ENCODE data around the gene C9orf43.
"Not testable (repeated sequence)": the region's sequence is repeated elsewhere in the genome, so short reads cannot be mapped to it uniquely, and the experiment has no call there.

C9orf43 gene

GRCh38 chr9:113381909-113382411, 28.6 kb upstream of the C9orf43 start:
- DNase-seq: no peak

- DNase-seq: no peak
Measured at GRCh38 chr9:113386571-113387393, 23.8 kb upstream of the C9orf43 start.

- DNase-seq: no peak
Measured at GRCh38 chr9:113387560-113388230, 22.9 kb upstream of the C9orf43 start.

DNA sequence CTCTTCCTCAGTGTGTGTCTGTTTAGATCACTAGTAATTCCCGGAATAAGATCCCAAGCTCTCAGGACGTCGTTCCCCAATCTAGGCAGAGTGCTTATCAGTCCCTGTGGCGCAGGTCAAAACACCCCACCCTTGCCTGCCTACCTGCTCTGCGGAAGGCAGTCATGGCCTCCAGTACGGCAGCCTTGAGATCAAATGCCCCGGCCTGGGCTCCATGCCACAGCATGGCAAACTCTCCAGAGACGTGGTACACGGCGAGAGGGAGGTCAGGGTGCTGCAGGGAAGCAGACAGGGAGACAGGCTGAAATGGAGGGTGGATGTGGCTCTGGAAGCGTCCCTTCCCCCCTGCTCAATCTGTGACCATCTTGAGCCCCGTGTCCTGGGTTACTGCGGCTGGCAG, 21.7 kb upstream of the C9orf43 start:
- no peak for DNase-seq

DNA sequence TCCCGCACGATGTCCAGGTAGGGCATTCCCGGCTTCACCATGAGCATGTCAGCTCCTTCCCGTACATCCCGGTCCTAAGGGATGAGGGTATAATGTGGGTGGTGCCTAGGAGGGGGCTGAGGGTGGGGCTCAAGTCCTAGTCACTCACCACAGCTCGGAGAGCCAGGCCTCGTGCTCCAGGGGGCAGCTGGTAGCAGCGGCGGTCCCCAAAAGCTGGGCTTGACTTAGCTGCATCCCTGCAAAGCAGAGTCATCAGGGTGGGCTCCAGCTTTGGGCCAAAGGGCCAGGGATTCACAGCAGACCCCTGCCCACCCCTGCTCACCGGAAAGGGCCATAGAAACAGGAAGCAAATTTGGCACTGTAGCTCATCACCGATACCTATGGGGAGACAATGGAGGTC, 21.1 kb upstream of the C9orf43 start:
- no peak for DNase-seq

GRCh38 chr9:113390192-113390960, 20.2 kb upstream of the C9orf43 start:
- no peak for DNase-seq

DNA sequence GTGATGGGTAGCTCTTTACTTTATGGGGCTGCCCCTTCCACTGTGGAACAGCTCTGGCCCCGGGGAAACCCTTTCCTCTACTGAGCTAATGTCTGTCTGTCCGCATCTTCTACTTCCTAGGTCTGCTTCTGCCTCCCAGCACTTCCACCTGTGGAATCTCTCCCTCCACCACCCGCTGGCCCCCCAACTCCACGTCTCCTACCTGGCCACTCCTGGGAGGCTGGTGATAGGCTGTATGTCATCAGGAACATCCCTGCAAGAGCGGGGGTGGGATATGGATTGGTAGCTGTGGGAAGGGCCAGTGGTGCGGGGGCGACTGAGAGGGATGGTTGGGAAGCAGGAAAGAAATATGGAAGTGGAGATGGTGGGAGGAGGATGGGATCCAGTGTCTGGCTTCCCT, 18.6 kb upstream of the C9orf43 start:
- no peak for DNase-seq

DNA sequence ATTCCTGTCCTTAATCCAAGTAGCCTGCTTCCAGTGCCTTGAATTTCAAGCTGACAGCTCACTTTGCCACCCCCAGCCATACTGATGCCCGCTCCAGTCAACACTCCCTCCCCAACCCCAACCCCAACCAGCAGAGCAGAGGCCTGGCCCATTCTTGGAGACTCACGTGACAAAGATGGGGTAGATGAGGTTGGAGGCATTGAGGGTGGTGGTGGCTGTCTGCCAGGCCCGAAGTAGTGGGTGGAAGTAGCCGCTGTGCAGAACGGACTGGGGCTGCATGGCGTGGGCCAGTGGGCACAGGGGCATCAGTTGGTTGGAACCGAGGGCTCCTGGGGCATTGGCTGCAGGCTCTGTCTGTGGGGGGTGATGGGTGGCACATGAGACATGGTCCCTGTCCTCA, 17.3 kb upstream of the C9orf43 start:
- no peak for DNase-seq

- no peak for DNase-seq
Measured at GRCh38 chr9:113395000-113395861, 15.3 kb upstream of the C9orf43 start.

- DNase-seq: no peak
Measured at GRCh38 chr9:113397203-113397631, 13.3 kb upstream of the C9orf43 start.

DNA sequence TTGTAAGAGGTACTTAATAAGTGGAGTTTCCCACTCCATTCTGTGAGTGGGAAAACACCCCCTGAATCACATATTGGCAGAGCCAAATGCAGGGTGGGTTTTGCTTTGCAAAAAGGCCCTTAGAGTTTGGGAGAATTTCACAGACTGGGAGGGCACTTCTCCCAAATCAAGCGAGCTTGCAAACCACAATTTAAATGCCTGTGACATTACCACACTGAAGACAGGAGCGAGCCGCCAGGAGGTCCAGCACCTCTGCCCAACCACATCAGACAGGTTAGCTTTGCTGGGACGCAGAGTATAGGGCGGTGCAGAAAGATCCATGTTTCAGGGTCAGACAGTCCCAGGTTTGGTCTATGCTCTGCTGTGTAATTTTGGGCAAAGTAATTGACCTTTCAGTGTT, 11.8 kb upstream of the C9orf43 start:
- DNase-seq: no peak

DNA sequence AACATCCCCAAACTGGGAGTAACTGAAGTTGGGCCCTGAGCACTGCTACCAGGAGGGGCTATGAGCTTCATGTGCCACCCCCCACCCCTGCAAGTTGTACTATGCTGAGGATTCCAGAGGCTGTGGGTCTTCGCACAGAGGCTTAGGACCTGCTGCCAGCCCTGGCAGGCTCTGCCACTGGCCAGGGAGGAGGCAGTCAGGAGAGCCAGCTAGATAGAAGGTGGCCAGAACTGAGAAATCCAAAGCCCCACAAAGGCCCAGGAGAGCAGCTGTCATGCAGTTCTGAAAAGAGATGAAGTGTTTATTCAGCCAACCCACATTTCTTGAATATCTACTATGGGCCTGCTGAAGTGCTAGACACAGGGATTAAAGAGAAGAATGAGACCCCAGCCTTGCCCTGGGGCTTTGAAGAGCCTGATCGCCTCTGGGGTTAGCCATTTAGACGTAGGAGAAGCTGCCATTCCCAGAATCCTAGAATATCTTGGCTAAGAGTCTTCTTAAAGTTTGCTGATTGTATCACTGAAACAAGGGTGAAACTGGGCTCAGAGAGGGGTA, 10.8 kb upstream of the C9orf43 start:
- DNase-seq: no peak

DNA sequence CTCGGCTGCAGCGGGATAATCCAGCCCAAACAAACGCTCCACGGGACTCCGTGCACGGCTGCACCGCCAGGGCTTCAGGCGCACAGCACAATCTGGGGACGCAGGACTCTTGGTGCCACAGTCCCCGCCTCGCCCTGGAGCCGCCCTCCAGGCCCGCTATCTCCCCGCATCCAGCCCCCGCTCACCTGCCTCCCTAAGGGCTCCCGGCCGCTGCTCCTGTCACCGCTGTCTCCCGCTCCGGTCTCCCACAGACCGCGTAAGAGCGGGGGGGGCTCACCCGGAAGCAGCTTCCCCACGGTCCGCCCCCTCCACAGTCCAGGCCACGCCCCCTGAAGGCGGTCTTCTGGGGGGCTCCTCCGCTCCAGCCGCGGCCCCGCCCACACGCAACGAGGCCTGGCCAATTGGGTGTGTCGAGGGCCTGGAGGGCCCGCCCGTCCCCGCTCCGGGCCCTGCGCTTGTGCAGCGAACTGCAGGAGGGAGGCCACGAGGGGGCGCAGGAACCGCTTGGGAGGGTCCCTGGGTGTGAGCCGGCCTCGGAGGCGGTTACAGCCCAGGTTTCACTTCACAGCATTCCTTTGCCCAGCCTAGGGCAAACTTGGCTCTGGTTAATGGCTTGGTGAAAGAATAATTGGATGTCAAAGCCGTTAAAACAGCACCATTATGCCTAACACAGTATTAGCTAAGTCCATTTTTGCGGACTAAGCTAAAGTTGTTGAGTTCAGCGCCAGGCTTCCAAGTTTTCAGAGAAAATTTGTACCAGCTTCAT, 9.3 kb upstream of the C9orf43 start, which contains the start of gene ALAD:
Gene ALAD, minus strand, starts transcription at position 258 of the 766 bp plus-strand sequence. CDS start 7,725 bp downstream, outside the sequence.
- peak; percentile 100 for DNase-seq

GRCh38 chr9:113403646-113404045, 6.9 kb upstream of the C9orf43 start:
- no peak for DNase-seq

GRCh38 chr9:113406353-113406752, 4.2 kb upstream of the C9orf43 start:
- DNase-seq: not testable (repeated sequence)

- DNase-seq: peak; percentile 55
Measured at GRCh38 chr9:113406873-113407511, 3.6 kb upstream of the C9orf43 start.

GRCh38 chr9:113409481-113409880, 1.1 kb upstream of the C9orf43 start:
- no peak for DNase-seq

DNA sequence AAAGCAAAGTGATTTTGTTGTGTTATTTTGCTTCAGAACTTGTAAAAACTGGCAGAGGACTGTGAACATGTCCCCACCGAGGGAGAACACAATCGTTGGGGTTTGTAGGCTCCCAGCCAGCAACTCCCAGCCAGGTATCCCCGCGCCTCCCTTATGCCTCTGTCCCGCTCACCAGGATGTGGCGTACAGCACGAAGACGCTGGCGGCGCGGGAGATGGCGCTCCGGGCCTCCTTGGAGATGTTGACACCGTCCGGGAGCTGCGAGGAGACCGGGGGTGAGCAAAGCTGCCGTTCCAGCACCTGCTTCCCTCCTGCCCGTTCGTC, 702 bp upstream of the C9orf43 start:
- DNase-seq: no peak

- DNase-seq: no peak
Measured at GRCh38 chr9:113416149-113416721, 5.7 kb downstream of the C9orf43 start.

DNA sequence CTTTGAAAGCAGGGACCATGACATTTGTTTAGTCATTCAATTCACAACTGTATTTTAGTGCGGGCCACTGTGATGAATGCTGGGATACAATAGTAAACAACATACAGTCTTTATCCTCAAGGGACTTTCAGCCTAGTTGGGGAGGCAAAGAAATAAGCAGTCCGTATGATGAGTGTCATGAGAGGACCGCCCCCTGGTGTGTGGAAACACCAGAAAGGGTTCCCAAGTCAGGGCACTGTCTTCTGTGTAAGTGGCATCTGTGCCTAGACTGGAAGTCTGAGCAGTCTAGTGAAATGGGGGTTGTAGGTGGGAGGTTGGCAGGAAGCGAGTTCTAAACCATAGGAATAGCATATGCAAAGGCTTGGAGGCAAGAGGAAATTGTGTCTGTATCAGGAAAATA, 6.8 kb downstream of the C9orf43 start:
- no peak for DNase-seq

All from activated gamma-delta T cell treated with Interleukin-2 at 50 U/mL for 16 hours (primary cell).